ENCODE results near the gene FIG4. TPM values are rescaled to one million over a fixed set of nuclear protein-coding genes. Genes with fewer than 3 reads are reported as not detected.

Gene FIG4
- polyA plus RNA-seq, 3 donors, result 27.2 to 65.3 (median 53.7) TPM

DNA sequence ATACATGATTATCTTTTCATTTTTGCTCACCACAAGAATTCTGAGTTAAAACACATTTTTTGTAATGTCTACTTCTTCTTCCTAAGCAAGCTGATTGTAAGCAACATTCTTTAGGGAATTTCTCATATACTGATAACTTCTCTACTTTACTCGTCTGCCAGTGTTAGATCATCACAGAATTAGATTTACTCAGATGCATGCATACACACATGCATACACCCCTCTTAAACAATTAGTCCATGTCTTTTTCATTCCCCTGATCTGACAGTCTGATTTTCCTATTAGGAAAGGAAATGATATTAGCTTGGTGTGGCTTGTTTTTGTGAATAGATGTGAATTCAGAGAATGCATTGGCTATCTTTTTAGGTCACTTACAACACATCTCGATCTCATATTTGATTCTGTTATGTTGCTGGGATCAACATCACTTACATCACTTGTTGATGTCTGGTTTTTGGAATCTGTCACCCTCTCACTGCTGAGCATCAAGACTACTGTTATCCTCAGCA is 91.4 kb downstream of the FIG4 start:
- no peak for DNase-seq
- TF ChIP-seq, protein P1, sequence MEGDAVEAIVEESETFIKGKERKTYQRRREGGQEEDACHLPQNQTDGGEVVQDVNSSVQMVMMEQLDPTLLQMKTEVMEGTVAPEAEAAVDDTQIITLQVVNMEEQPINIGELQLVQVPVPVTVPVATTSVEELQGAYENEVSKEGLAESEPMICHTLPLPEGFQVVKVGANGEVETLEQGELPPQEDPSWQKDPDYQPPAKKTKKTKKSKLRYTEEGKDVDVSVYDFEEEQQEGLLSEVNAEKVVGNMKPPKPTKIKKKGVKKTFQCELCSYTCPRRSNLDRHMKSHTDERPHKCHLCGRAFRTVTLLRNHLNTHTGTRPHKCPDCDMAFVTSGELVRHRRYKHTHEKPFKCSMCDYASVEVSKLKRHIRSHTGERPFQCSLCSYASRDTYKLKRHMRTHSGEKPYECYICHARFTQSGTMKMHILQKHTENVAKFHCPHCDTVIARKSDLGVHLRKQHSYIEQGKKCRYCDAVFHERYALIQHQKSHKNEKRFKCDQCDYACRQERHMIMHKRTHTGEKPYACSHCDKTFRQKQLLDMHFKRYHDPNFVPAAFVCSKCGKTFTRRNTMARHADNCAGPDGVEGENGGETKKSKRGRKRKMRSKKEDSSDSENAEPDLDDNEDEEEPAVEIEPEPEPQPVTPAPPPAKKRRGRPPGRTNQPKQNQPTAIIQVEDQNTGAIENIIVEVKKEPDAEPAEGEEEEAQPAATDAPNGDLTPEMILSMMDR (IDR thresholded peaks at IDR 0.05), result no peak
- Mint-ChIP-seq H3K27ac (no peak overlapping the region), H3K4me3 (no peak overlapping the region), H3K27me3 (ENCODE audit: low read depth in 3 of 3) (no peaks in the 10 kb centered on the region), H3K9me3 (no peaks in the 10 kb centered on the region), H3K4me1 (peaks cover 4% of the 10 kb centered on the region), H3K36me3 (peaks cover 52 to 58% of the 10 kb centered on the region in 2 donors)
- peaks cover 43 to 75% of the 10 kb centered on the region in 2 donors for H3K36me3 ChIP-seq (replicated peaks in 1 of 2; ENCODE audit: control insufficient read depth in 1 of 2, insufficient read depth in 2 of 2, low read length in 2 of 2)
- WGBS (ENCODE audit: insufficient coverage), result no CpG with 5 or more reads among the region's 2 CpGs
- peaks cover 0 to 6% of the 10 kb centered on the region in 2 donors for H3K4me1 ChIP-seq (ENCODE audit: control insufficient read depth in 1 of 2, insufficient read depth in 2 of 2, low read length in 2 of 2)
- no peak overlapping the region for H3K9ac ChIP-seq (ENCODE audit: insufficient read depth, low read length, poor library complexity, severe bottlenecking)
- intact Hi-C loops (cut with micrococcal nuclease), result loop anchor here in 1 of 2 donors (10.0 kb wide), 1 partner anchor 78 kb away; no protein-coding TSS in a partner anchor
- H3K4me2 ChIP-seq (replicated peaks; ENCODE audit: extremely low read depth, low read length, poor library complexity, severe bottlenecking), result no peak overlapping the region
- no peaks in the 10 kb centered on the region for H4K20me1 ChIP-seq (ENCODE audit: insufficient read depth, low read length)
- H3K27me3 ChIP-seq (ENCODE audit: control insufficient read depth in 2 of 2, insufficient read depth in 2 of 2, low read length in 2 of 2), result no peaks in the 10 kb centered on the region
- H3K9me3 ChIP-seq (replicated peaks in 1 of 2; ENCODE audit: control insufficient read depth in 1 of 2, insufficient read depth in 1 of 2, low read length in 2 of 2), result no peaks in the 10 kb centered on the region
- no peak overlapping the region for H2AFZ ChIP-seq (ENCODE audit: insufficient read depth, low read depth, low read length, poor library complexity, severe bottlenecking)
- H3K4me3 ChIP-seq (replicated peaks in 1 of 3; ENCODE audit: low read depth in 2 of 3, low read length in 3 of 3), result no peak overlapping the region
- H3K27ac ChIP-seq (ENCODE audit: low read depth in 1 of 2, low read length in 2 of 2), result no peak overlapping the region
- no peaks in the 10 kb centered on the region for H3K79me2 ChIP-seq (ENCODE audit: insufficient read depth, low read length)

DNA sequence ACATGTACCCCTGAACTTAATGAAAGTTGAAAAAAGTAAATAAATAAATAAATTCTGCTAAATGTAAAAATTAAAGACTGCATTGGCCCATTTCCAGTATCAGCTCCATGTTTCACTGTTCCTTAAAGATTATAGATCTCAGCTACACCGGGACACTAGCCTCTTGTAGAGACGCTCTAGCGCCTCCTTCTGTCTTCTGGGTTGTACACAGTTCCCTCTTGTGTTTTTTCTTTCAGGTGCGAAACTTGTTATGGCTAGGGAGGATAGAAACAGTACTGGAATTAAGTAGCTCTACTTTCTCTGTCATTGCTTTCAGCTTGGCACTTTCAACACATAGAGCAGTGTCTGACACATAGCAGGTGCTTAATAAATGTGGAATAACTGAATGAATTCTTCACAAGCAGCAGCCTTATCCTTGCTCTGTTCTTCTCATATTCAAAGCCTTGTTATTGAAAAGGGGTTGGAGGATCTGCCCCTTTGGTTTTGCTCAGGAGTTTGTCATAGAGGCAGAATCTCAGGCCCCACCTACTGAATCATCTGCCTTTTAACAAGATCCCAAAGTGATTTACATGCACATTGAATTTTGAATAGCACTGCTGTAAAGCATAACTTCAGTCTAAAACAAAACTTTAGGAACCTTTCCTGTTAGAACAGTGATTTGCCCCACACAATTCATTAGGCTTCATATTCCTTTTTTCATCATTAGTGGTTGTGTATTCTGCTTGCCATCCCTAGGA is 92.3 kb downstream of the FIG4 start:
- Histone ChIP-seq H3K9me3 (replicated peaks in 1 of 2; ENCODE audit: control insufficient read depth in 1 of 2, insufficient read depth in 1 of 2, low read length in 2 of 2) (no peaks in the 10 kb centered on the region), H3K9ac (ENCODE audit: insufficient read depth, low read length, poor library complexity, severe bottlenecking) (no peak overlapping the region), H3K4me1 (ENCODE audit: control insufficient read depth in 1 of 2, insufficient read depth in 2 of 2, low read length in 2 of 2) (peaks cover 0 to 6% of the 10 kb centered on the region in 2 donors), H3K36me3 (replicated peaks in 1 of 2; ENCODE audit: control insufficient read depth in 1 of 2, insufficient read depth in 2 of 2, low read length in 2 of 2) (peaks cover 45 to 77% of the 10 kb centered on the region in 2 donors), H3K4me2 (replicated peaks; ENCODE audit: extremely low read depth, low read length, poor library complexity, severe bottlenecking) (no peak overlapping the region), H4K20me1 (ENCODE audit: insufficient read depth, low read length) (no peaks in the 10 kb centered on the region), H3K4me3 (replicated peaks in 1 of 3; ENCODE audit: low read depth in 2 of 3, low read length in 3 of 3) (no peak overlapping the region), H3K27me3 (ENCODE audit: control insufficient read depth in 2 of 2, insufficient read depth in 2 of 2, low read length in 2 of 2) (no peaks in the 10 kb centered on the region), H2AFZ (ENCODE audit: insufficient read depth, low read depth, low read length, poor library complexity, severe bottlenecking) (no peak overlapping the region), H3K79me2 (ENCODE audit: insufficient read depth, low read length) (no peaks in the 10 kb centered on the region), H3K27ac (ENCODE audit: low read depth in 1 of 2, low read length in 2 of 2) (no peak overlapping the region)
- no peaks in the 10 kb centered on the region for H3K27me3 Mint-ChIP-seq (ENCODE audit: low read depth in 3 of 3)
- H3K27ac Mint-ChIP-seq, result no peak overlapping the region
- no peak overlapping the region for H3K4me3 Mint-ChIP-seq
- intact Hi-C loops (cut with micrococcal nuclease), result loop anchor here in 1 of 2 donors (10.0 kb wide), 1 partner anchor 79 kb away; no protein-coding TSS in a partner anchor
- peak; percentile 16 to 55 (median 39) for DNase-seq
- H3K4me1 Mint-ChIP-seq, result peaks cover 4% of the 10 kb centered on the region
- H3K36me3 Mint-ChIP-seq, result peaks cover 49 to 56% of the 10 kb centered on the region in 2 donors
- TF ChIP-seq, protein P1 (IDR thresholded peaks at IDR 0.05), result peak; percentile 65
- no peaks in the 10 kb centered on the region for H3K9me3 Mint-ChIP-seq
- 80% methylated on average over 1 of the region's 4 CpGs for WGBS (ENCODE audit: insufficient coverage)
